Ectodermal cell (in vitro differentiated cells): Measurements from ENCODE around the gene RNU5B-1.

Experiments
- H3K27ac ChIP-seq: 2 replicates; pipeline ENCODE4 v1.7.0; 2013; ENCODE audit warnings: mild to moderate bottlenecking, low read depth, low read length; ENCODE audit not compliant: insufficient read depth, poor library complexity, severe bottlenecking
- H3K27me3 ChIP-seq: 2 replicates; pipeline ENCODE4 v1.7.0; 2013; ENCODE audit warnings: mild to moderate bottlenecking, low read length; ENCODE audit not compliant: insufficient read depth, control insufficient read depth, poor library complexity, severe bottlenecking
- H3K36me3 ChIP-seq: one replicate; pipeline ENCODE4 v1.7.0; 2013; ENCODE audit warnings: low read length; ENCODE audit not compliant: control insufficient read depth, insufficient read depth
- H3K4me1 ChIP-seq: one replicate; pipeline ENCODE4 v1.7.0; 2013; ENCODE audit warnings: low read length; ENCODE audit not compliant: control insufficient read depth, insufficient read depth
- H3K4me3 ChIP-seq: 2 replicates; pipeline ENCODE4 v1.7.0; 2013; ENCODE audit warnings: low read depth, low read length, control low read depth; ENCODE audit not compliant: insufficient read depth
- H3K9me3 ChIP-seq: 2 replicates; pipeline ENCODE4 v1.7.0; 2013; ENCODE audit warnings: mild to moderate bottlenecking, low read length, moderate library complexity; ENCODE audit not compliant: control insufficient read depth
- WGBS, 2 experiments: methylation state at CpG; one replicate each; pipeline ENCODE4 v1.1.7; 2013; ENCODE audit warnings: missing lambda C conversion rate in 2 of 2; 5-methylcytosine and 5-hydroxymethylcytosine counted together

Gene RNU5B-1

DNA sequence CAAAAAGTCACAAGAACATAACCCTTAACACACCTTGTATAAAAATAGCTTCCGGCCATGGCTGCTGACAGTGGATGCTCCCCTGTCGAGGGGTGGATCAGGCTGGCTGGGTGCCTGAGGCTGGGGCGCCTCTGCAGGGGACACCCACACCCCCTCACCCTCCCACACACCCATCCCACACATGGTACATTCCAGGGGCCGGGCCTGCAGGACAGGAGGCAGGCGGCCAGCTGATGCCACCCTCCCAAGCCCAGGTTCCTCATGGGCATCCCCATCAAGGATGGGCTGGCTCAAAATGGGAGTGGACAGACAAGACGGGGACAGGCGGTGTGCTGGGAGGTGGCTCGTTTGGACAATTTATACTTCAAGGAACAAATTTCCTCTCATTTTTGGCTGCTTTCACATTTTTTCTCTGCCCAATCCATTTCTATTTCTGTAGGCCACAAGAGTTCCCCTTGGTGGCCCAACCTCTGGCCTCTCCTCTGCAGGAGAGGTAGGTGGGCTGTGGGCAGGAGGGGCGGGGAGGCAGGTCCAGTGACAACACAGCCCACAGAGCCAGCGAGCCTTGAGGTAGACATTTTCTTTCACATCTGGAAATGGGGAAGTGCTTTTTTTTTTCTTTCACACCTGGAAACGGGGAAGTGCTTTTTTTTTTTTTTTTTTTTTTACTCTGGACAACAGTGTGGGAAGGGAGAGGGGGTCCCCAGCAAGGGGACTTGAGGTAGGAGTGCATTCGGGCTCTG lies 23.3 kb downstream of the RNU5B-1 start:
- Histone ChIP-seq H3K9me3 (no peaks in the 10 kb centered on the region), H3K27me3 (no peaks in the 10 kb centered on the region), H3K4me1 (peaks cover 12% of the 10 kb centered on the region), H3K36me3 (peaks cover 30% of the 10 kb centered on the region), H3K27ac (no peak overlapping the region), H3K4me3 (no peak overlapping the region)
- WGBS, 2 experiments, result 91 to 93% methylated on average over 12 of the region's 12 CpGs

DNA sequence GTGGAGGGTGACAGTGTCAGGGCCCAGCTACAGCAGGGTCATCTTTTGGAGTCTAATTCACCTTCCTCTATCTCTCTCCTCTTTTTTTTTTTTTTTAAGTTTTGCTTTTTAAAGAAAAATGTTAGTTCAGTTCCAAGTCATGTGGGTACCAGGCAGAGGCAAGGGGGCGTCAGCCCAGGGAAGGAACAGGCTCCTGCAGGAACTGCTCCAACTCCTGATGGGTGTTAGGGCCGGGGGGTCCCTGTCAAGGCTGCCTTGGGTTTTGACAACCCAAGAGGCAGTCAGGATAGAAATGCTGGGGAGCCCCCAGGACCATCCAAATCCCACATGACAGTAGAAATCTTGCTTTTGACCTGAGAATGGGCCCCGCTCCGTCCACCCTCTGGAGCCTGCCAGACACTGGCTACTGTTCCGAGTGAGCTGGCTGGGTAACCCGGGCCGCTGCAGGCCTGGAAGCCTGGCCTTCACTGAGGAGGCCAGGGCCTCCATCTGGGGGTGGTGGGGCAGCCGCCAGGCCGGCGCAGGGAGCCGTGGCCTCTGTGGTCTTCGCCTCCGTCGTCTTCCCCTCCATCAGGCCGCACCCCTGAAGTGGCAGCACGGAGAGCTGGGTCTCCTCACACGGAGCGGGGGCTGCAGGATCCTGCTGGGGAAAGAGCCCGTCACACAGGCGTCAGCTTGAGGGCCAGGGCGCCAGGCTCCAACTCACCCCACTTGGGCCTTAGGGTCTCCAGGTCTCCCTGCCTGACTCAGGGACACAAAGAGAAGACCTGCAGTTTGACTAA lies 24.2 kb downstream of the RNU5B-1 start:
- H3K4me1 ChIP-seq, result peaks cover 19% of the 10 kb centered on the region
- no peaks in the 10 kb centered on the region for H3K27me3 ChIP-seq
- WGBS, 2 experiments, result 94 to 95% methylated on average over 21 of the region's 21 CpGs
- H3K4me3 ChIP-seq, result no peak overlapping the region
- no peak overlapping the region for H3K27ac ChIP-seq
- H3K9me3 ChIP-seq, result no peaks in the 10 kb centered on the region
- peaks cover 30% of the 10 kb centered on the region for H3K36me3 ChIP-seq

DNA sequence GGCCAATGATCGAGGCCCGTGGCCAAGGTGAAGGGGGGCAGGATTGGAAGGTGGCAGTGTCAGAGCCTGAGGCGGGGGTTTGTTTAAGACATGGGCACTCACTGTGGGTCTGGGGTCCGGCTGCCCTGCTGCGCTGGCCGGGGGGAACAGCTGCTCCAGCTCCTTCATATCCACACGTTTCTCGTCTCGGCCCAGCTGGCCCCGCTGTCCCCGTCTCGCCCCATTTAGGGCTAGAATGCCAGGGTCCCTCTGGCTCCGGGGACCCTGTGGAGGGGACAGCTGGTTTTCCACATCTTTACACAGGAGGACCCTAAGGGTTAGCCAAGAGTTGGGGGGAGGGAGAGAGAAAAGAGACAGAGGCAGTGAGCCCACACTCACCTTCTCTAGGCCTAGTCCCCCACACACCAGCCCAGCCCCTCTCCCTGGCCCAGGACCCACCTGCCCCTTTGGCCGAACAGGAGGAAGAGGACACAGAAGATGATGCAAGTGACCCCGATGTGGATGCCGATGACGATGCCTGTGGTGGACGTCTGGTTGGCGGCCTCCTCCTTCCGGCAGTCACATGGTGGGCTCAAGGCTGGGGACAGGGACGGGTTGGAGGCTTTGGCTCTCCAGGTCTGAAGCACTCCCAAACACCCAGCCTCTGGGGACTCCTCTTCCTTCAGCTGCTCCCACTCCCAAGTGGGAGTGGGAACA lies 25.0 kb downstream of the RNU5B-1 start:
- peaks cover 26% of the 10 kb centered on the region for H3K4me1 ChIP-seq
- 93 to 94% methylated on average over 21 of the region's 21 CpGs for WGBS, 2 experiments
- no peak overlapping the region for H3K4me3 ChIP-seq
- H3K27ac ChIP-seq, result no peak overlapping the region
- H3K9me3 ChIP-seq, result no peaks in the 10 kb centered on the region
- no peaks in the 10 kb centered on the region for H3K27me3 ChIP-seq
- peaks cover 30% of the 10 kb centered on the region for H3K36me3 ChIP-seq

DNA sequence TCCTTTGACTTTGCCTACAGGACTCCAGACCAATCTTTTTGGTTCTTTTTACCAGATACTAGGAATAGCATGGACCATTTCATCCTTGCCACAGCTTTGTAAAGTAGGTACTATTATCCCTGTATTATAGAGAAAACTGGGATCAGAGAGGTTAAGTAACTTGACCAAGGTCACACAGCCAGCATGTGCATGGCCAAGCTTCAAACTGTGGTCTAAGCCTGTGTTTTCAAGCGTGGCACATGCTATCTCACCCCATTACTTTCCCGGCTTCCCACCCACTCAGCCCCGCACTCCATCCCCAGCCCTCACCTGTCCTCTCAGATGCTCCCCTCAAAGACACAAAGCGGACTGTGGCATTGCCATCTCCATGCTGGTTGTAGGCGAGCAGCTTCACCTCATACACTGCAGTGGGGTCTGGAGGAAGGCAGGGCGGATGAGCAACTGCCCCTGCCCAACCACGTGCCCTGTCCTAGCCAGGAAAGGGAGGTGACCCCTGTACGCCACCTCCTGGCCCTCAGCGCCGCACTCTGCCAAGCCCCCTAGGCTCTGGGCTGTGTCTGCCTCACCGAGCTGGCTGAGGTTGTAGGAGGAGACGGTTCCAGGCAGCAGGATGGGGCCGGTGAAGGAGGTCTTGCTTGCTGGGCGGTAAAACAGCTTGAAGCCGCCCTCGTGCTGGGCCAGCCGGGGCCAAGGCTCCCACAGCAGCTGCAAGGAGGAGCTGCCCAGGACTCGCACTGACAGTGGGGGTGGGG lies 25.7 kb downstream of the RNU5B-1 start:
- no peaks in the 10 kb centered on the region for H3K9me3 ChIP-seq
- no peak overlapping the region for H3K27ac ChIP-seq
- no peaks in the 10 kb centered on the region for H3K27me3 ChIP-seq
- H3K4me3 ChIP-seq, result no peak overlapping the region
- H3K36me3 ChIP-seq, result peaks cover 30% of the 10 kb centered on the region
- H3K4me1 ChIP-seq, result peaks cover 33% of the 10 kb centered on the region
- WGBS, 2 experiments, result 87 to 89% methylated on average over 18 of the region's 18 CpGs

DNA sequence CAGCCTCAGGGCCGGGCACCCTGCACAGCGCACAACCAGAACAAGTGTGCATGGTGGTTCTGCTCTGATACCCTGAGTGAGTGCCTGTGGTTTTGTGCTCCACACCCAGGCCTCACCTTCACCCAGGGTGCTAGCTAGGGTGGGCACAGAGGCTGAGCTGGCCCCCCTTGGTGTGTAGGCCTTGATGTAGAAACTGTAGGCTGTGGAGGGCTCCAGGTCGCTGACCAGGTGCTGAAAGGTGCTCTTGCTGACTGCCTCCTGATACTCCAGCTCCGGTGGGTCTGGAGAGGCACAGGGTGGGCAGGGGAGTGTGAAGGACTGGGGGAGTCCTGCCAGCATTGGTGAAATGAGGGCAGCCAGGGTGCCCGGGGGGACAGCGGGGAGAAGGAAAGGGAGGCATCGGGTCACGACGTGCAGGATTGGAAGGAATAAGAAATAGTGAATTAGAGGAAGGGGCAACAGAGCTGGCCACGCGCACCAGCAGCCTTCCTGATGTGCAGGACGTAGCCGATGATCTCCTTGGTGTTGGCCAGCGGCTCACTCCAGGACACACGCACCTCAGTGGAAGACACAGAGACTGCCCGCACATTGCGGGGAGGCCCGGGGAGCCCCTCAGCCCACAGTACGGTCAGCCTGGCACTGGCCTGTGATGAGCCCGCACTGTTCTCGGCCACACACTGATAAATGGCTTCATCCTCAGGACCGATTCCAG lies 26.6 kb downstream of the RNU5B-1 start:
- peaks cover 30% of the 10 kb centered on the region for H3K36me3 ChIP-seq
- H3K4me1 ChIP-seq, result peaks cover 43% of the 10 kb centered on the region
- H3K4me3 ChIP-seq, result no peak overlapping the region
- 93 to 95% methylated on average over 22 of the region's 22 CpGs for WGBS, 2 experiments
- H3K9me3 ChIP-seq, result no peaks in the 10 kb centered on the region
- no peak overlapping the region for H3K27ac ChIP-seq
- no peaks in the 10 kb centered on the region for H3K27me3 ChIP-seq

DNA sequence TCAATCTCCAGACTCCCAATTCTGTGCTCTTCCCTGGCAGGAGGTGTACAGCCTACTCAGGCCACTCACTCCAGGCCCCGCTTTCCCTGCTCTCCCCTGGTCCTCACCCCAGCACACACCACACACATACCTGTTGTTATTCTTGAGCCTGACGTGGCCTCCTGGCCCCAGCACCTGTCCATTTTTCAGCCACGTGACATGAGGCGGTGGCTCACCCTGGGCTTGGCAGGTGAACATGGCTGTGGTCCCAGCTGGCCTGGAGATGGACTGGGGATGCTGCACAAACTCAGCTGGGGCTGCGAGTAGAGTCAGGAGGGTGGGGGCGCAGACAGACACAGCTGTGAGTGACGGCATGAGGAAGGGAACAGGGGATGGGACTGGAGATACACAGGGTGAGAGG lies 27.3 kb downstream of the RNU5B-1 start:
- 95 to 96% methylated on average over 6 of the region's 7 CpGs for WGBS, 2 experiments
- H3K36me3 ChIP-seq, result peaks cover 30% of the 10 kb centered on the region
- H3K27me3 ChIP-seq, result no peaks in the 10 kb centered on the region

DNA sequence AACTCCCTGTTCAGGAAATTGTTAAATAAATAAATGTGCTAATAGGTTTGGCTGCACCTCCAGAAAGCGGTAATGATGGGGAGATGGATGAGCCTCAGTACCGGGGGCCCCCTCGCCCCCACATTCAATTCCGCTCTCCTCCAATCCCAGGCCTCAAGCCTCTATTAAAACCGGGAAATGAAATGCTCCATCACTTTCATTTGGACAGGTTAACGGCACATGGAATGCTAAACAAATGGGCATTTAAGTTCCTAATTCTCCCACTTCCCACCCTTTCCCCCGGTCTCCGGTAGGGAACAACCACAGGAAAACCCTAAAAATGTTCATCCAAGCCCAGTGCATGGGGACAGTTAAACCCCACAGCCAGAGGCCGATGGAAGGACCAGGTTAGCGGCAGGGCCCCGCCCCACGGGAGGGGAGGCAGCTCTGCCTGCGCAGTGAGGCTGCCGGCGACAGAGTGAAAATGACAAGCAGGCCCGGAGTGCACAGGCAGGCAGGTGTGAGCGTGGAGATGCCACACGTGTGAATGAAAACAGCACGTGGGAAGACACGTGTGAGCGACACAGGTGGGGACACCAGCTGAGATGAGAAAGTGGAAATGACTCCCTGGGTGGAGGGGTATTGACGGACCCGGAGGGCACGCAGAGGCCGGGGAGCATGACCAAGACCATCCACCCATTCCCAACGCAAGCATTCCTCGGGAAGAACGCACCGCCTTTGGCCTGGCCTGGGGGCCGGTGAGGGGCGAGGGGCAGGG lies 28.1 kb downstream of the RNU5B-1 start:
- 92% methylated on average over 31 of the region's 31 CpGs for WGBS, 2 experiments
- H3K4me3 ChIP-seq, result no peak overlapping the region
- H3K36me3 ChIP-seq, result peaks cover 30% of the 10 kb centered on the region
- no peaks in the 10 kb centered on the region for H3K27me3 ChIP-seq
- no peaks in the 10 kb centered on the region for H3K9me3 ChIP-seq
- H3K4me1 ChIP-seq, result peaks cover 56% of the 10 kb centered on the region
- H3K27ac ChIP-seq, result no peak overlapping the region

More for the DNA sequence above, 27.3 kb downstream of the RNU5B-1 start:
- no peak overlapping the region for H3K27ac ChIP-seq
- no peak overlapping the region for H3K4me3 ChIP-seq
- H3K4me1 ChIP-seq, result peaks cover 50% of the 10 kb centered on the region
- no peaks in the 10 kb centered on the region for H3K9me3 ChIP-seq

DNA sequence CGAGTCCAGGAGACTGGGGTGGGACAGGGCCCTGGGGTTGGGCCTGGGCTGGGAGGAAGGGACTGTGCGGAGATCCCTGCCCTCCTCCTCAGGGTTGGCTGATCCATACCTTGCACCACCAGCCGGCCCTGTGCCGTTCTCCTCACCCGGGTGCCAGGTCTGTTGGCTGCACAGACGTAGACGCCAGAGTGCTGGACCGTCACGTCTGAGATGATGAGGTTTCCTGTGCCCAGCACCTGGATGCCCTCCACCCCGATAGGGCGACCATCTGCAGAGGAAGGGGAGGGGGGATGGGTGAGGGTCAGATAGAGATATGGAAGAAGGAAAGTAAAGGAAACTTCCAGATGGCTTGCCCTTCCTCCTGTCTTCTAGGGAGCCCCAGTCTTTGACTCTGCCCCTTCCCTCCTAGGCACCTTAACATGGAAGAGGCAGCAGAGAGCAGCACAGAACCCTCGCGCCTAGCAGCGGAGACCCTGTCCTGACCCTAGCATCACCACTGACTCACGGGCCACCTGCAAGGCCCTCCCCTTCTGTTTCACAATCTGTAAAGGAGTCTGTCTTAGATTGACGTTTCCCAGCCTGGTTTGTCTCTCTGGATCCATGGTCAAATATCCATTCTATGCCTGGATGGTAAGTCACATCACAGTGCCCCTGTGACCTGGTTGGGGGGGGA lies 28.8 kb downstream of the RNU5B-1 start:
- Histone ChIP-seq H3K9me3 (no peaks in the 10 kb centered on the region), H3K4me3 (no peak overlapping the region), H3K36me3 (peaks cover 30% of the 10 kb centered on the region), H3K27me3 (no peaks in the 10 kb centered on the region), H3K27ac (no peak overlapping the region), H3K4me1 (peaks cover 58% of the 10 kb centered on the region)
- 85 to 86% methylated on average over 16 of the region's 16 CpGs for WGBS, 2 experiments
